NOMO-1 treated with DMSO at 0.1 percent for 48 hours (cell line): ENCODE measurements around the gene FGF3.

ENCODE experiments used
- DNase-seq: peaks from one replicate; lab custom pipeline; 2025; ENCODE audit not compliant: unreplicated experiment; lab: John Stamatoyannopoulos, UW

FGF3 gene

GRCh38 chr11:69844396-69844795, 25.2 kb upstream of the FGF3 start:
- no peak for DNase-seq

GRCh38 chr11:69843529-69843921, 24.3 kb upstream of the FGF3 start:
- DNase-seq, result no peak

DNA sequence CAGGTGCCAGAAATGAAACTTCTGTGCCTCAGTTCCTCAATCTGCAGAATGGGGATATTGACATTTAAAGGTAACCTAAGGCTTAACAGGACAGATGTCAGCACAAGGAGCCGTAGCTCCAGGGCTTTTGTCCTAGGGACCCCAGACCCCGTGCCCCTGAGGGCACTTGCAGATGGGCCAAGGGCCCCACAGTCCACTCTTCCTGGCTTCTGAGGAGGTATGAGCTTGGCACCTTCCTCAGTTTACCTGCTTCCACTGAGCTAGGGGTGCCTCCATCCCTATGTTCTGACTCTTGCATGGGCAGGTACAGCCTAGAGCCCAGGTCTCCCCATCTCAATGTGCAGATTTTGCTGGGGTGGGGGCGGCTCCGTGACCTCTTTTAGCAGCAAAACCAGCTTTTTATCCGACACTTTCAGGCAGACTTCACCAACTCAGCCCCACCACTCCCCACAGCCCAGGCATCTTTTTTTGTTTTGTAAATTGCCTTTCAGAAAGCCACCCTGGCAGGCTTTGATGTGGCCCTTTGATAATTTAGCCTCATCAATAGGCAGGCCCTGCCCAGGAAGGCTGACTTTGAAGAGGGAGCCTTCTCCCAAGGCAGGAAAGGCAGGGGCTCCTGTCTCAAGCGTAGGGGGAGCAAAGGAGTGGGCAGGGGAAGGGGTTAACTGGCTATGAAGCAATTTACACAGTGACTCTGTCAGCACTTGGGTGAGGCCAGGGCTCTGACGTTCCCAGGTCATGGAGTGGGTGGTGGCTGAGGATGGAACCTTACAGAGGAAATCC, 23.7 kb upstream of the FGF3 start:
- no peak for DNase-seq

DNA sequence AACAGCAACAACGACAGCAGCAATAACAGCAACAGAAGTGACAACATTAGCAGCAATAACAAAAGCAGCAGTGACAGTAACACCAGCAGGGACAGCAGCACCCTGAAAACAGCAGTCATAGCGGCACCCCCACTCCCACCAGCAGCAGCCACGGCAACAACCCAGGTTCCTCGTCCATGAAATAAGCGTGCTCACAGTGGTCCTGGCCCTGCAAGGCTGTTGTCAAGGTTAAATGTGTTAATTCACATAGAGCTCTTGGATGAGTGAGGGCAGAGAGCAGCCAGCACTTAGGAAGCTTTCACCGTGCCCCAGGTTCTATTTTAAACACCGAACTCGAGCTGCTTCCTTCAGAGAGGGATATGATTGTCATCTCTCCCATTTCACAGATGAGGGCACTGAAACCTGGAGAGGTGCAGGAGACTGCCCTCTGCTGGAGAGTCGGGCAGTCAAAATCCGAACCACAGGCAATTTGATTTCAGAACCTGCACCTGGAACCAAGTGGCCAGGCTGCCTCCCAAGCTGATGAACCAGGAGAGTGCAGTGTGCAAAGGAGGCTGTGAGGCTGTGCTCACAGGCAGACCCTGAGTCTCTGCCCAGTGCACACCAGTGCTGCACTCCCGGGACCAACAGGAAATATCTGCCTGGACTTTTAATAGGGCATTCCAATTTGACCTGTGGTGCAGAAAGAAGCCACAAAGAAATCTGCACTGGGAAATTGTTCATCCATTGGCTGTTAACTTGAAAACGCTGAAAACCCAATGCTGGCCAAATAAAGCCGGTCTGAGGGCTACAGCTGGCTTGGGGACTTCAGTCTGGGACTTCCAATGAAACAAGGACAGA, 22.9 kb upstream of the FGF3 start:
- no peak for DNase-seq

DNA sequence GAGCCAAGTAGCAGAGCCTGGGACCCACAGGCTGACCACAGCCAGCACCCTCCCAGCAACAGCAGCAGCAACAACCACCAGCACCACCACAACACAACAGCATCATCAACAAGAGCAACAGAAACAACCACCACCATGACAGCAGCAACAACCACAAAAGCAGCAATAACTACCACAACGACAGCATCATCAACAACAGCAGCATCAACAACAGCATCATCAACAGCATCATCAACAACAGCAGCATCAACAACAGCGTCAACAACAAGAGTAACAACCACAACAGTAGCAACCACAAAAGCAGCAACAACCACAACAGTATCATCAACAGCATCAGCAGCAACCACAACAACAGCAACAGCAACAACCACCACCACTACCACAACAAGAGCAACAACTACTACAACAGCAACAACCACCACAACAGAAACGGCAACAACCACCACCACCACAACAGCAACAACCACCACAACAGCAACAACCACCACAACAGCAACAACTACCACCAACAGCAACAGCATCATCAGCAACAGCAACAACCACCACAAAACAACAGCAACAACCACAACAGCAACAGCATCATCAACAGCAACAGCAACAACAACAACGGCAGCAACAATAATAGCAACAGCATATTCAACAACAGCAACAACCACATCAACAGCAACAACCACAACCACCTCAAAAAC, 22.1 kb upstream of the FGF3 start:
- no peak for DNase-seq

DNA sequence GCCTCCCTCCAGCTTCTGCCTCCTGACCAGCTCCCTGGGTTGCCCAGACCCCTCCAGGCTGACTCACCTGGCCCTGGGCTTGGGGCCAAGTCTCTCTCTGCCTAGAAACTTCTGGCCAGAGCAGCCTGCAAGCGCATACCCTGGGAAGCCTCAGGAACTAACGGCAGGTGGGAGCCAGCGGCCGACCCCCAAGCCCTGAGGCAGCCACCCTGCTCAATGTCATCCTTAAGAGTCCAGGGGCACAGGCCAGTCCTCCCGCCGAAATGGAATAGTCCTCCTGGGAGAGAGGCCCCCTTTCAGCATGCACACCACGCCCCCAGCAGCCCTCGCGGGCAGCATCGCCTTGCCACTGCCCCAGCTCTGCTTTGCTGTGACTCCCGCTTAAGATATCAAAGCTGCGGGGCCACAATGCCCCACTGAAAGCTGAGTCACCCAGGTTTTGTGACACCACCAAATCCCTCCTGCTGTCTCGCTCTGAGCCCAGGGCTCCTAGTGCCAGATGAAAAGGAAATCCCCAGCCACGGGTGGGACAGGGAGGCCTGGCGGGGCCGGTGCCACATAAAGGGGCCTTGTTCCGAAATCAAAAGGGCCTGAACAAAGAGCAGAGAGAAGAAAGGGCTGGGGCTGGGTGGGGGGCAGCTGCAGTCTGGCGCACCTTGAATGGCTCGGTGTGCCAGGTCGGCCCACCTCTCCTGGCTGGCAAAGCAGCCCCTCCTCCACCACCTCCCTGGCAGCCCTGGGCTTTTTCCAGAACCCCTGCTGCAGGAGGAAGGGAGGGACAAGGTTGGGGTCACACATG, 21.4 kb upstream of the FGF3 start:
- DNase-seq, result no peak

DNA sequence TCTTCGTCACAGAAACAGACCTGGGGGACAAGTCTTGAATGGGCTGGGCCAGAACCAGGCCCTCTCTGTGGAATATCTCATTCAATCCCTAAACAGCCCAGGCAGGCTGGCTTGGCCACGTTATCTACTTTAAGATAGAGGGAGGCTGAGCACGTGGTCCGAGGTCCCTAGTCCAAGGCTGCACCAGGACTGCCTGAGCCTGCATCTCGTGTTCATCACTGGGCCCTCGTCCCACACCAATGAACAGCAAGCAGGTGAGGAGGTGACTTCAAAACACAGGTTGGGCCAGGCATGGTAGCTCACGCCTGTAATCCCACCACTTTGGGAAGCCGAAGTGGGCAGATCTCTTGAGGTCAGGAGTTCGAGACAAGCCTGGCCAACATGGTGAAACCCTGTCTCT, 20.3 kb upstream of the FGF3 start:
- DNase-seq, result no peak

- DNase-seq, result no peak
These were observed 18.6 kb upstream of the FGF3 start for GRCh38 chr11:69837791-69838190.

- DNase-seq, result no peak
These were observed 17.2 kb upstream of the FGF3 start for GRCh38 chr11:69836401-69836800.

DNA sequence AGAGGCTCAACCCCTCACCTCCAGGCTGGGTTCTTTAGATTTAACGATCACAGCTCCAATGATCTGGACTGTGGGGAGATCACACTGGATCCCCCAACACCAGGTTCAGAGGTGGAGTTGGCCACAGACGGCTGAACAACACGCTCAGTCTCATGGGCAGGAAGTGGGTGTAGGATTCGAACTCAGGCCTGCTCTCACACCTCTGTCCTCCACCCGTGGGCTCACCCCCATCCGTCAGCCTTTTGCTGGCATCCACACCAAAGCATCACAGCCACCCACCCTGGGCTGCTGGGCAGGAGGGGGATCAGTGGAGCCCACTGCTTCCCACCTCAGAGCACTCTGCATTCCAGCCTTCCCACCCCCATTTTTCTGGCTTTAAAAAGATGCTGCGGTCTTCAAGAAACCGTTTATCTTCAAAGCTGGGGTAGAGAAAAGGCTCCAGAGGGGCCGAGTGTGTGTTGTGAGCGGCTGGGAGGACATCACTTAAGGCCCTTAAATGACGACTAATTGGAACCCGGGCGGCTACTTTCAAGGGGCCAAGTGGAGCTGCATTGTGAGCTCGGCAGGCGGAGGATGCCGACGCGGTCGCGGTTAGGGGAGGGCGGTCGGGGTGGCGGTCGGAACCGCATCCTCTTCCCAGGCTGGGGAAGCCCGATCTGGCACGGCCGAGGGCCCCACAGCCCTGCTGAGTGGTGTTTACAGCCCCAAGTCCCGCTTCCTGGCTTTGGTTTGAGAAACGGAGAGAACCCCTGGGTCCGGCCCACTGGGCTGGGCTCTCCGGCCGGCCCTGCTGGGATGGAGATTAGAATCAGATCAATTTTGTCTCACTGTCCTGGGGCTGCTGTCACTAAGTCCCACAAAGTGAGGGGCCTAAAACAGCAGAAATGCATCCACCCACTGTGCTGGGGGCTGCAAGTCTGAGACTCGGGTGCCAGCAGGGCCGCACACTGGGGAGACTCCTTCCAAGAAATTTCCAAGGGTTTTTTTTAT, 15.9 kb upstream of the FGF3 start:
- no peak for DNase-seq

DNA sequence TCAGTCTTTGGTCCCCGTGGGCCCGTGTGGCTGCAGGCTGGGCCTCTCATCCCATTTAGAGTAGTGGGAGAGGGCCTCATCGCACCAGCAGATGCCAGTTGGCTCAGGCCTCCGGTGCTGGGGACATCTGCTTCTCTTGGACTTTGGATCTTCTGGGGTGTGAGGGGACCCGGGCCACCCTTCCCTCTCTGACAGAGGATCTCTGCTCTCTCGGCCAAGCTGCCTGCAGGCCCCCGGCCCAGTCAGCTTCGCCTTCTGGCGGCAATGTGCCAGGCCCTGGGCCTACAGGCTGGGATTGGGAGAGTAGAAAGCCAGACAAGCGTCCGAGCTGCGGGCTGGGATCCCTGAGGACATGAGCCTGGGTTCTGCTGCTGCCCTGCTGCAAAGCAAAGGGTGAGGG, 15.0 kb upstream of the FGF3 start:
- DNase-seq, result no peak

DNA sequence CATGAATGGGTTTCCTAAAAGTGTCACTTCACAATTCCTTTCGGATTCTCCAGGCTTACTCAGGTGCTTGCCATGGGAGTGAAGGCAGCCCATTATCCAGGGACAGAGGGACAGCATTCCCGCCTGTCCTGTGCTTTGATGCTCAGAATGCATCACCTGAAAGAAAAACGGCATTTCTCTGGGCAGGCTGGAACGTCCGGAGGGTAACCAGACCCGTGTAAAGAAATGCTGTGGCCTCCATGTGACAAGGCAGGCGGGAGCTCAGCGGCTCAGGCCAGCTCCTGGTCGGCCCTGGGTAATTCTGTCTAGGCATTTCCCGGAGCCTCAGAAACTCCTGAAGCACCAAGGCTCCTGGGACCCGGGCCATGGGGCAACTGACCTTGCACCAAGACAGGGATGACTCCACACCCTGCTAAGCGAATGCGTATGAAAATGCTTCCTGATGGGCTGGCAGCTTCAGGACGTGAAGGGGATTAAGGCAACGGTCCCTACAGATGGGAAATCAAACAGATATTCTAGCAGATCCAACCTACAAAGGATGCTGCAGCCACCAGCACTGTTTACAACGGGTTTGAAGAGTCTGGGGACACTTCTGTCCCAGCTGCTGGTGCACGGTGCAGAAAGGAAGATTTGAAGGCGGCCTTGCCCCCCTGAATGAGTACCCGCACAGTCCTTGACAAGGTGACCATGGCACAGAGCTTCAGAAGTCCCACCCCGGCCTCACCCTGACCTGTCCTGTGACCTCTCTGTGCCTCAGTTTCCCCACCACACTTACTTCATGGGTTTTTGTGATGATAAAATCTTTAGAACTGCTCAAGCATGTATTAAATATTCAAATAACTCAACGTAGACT, 13.6 kb upstream of the FGF3 start:
- no peak for DNase-seq

- DNase-seq, result no peak
These were observed 12.8 kb upstream of the FGF3 start for GRCh38 chr11:69831985-69832384.

DNA sequence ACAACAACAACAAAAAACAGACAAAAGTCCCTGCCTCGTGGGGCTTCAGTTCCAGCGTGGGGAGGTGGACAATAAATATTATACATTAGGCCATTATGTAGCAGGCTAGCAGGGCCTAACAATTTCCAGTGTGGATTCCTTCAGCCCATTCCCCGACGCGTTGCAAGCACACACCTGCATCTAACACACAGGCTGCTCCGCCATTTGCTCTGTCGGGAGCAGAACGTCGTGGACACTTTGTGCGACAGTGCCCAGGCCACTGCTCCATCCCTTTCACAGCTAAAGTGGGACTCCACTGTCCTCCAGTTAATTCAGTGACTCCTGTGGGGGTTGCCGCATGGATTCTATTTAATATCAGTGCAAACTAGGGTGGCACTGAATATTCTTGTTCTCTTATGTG, 10.9 kb upstream of the FGF3 start:
- no peak for DNase-seq

- no peak for DNase-seq
These were observed 9.7 kb upstream of the FGF3 start for GRCh38 chr11:69828971-69829344.

GRCh38 chr11:69828276-69828970, 9.2 kb upstream of the FGF3 start:
- DNase-seq, result no peak

- no peak for DNase-seq
These were observed 7.6 kb upstream of the FGF3 start for GRCh38 chr11:69826773-69827172.

- DNase-seq, result no peak
These were observed 6.7 kb upstream of the FGF3 start for GRCh38 chr11:69825941-69826340.
